Fibroblast of lung (primary cell): ENCODE measurements around the gene PIK3C2G.

Experiments used
- CTCF ChIP-seq, 2 donors: IDR thresholded peaks in 1 of 2; conservative IDR thresholded peaks in 1 of 2; 1 replicate in 1 of 2; 2 replicates in 1 of 2; pipeline ENCODE4 v1.5.1; 2011 to 2012; ENCODE audit warnings: low read length in 2 of 2, control low read depth in 1 of 2, inconsistent platforms in 1 of 2, low read depth in 1 of 2, mild to moderate bottlenecking in 1 of 2
- EZH2 ChIP-seq: IDR thresholded peaks from 2 replicates; pipeline ENCODE4 v1.5.1; 2012; ENCODE audit warnings: low read length, control low read depth, mild to moderate bottlenecking; ENCODE audit errors: missing control alignments

DNA sequence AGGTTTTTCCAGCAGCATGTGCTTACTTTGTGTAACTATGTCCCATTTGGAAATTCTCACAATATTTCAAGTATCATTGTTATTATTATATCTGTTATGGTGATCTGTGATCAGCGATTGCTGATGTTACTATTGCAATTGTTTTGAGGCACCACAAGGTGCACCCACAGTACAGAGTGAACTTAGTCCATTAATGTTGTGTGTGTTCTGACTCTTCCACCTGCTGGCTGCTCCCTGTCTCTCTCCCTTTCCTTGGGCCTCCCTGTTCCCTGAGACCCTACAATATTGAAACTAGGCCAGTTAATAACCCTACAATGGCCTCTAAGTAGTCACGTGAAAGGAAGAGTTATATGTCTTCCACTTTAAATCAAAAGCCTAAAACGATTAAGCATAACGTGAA lies 153.9 kb downstream of the PIK3C2G start:
- TF ChIP-seq CTCF (conservative IDR thresholded peaks at IDR 0.05 in 1 of 2, IDR thresholded peaks at IDR 0.05 in 1 of 2; ENCODE audit: low read depth in 1 of 2, low read length in 2 of 2): no peak
- no peak for TF ChIP-seq EZH2
